Measurements from ENCODE around the gene PPP2R2B.

GRCh38 chr5:146628950-146629349, 249.6 kb downstream of the PPP2R2B start:
- TF ChIP-seq POLR2A (IDR thresholded peaks at IDR 0.05; ENCODE audit: low read length) (no peak), CTCF (IDR thresholded peaks at IDR 0.05) (no peak), ZNF302 (CRISPR knock-in tag; IDR thresholded peaks at IDR 0.05) (no peak), RFX5 (IDR thresholded peaks at IDR 0.05) (no peak), ESRRA (IDR thresholded peaks at IDR 0.05; ENCODE audit: borderline replicate concordance, low read length) (no peak), MAX (IDR thresholded peaks at IDR 0.05) (no peak), KDM1A (IDR thresholded peaks at IDR 0.05; ENCODE audit: low read depth) (no peak), ELK1 (IDR thresholded peaks at IDR 0.05; ENCODE audit: low read depth, low read length) (no peak), EHMT2 (IDR thresholded peaks at IDR 0.05; ENCODE audit: low read depth) (no peak), RAD21 (conservative IDR thresholded peaks at IDR 0.05 in 1 of 2, IDR thresholded peaks at IDR 0.05 in 1 of 2) (no peak), EP300 (IDR thresholded peaks at IDR 0.05) (no peak)
